Activated T-cell treated with anti-CD3 and anti-CD28 coated beads, Interleukin-2, amount 50 U/mL, for 4 hours (primary cell): ENCODE results near the gene STEAP1B. TPM values are rescaled to one million over a fixed set of nuclear protein-coding genes. Genes with fewer than 3 reads are reported as not detected.
A peak's percentile ranks its signal among the peaks of the same experiment; 100 is the strongest.
"Not testable (repeated sequence)": the region's sequence is repeated elsewhere in the genome, so short reads cannot be mapped to it uniquely, and the experiment has no call there.

Source experiments
- ATAC-seq, 2 donors: fragments of 200-7000 bp; cut with Tn5 transposase; one replicate each; pipeline ENCODE4 v1.10.0; 2021
- DNase-seq: peaks from one replicate; pipeline ENCODE4 v3.0.0-alpha.2; 2020
- H3K27me3 Mint-ChIP-seq: one replicate; pipeline ENCODE4 v1.8.0; 2021; ENCODE audit warnings: low read depth, mixed read lengths
- H3K36me3 Mint-ChIP-seq: one replicate; pipeline ENCODE4 v1.8.0; 2022; ENCODE audit warnings: mixed read lengths; ENCODE audit not compliant: insufficient read depth
- H3K4me1 Mint-ChIP-seq: one replicate; pipeline ENCODE4 v1.8.0; 2021; ENCODE audit warnings: low read depth, mixed read lengths
- H3K4me3 Mint-ChIP-seq: one replicate; pipeline ENCODE4 v1.8.0; 2021; ENCODE audit warnings: mild to moderate bottlenecking, moderate library complexity, mixed read lengths
- H3K9me3 Mint-ChIP-seq: one replicate; pipeline ENCODE4 v1.8.0; 2021; ENCODE audit warnings: mixed read lengths
- total RNA-seq, 3 donors: library from RNA; stranded (reverse); gene quantifications; one replicate each; pipeline ENCODE4 v1.2.1, GENCODE V29; 2021

The STEAP1B gene
- total RNA-seq, 3 donors from 2014 or later, result 0.20 to 0.33 (median 0.24) TPM

DNA sequence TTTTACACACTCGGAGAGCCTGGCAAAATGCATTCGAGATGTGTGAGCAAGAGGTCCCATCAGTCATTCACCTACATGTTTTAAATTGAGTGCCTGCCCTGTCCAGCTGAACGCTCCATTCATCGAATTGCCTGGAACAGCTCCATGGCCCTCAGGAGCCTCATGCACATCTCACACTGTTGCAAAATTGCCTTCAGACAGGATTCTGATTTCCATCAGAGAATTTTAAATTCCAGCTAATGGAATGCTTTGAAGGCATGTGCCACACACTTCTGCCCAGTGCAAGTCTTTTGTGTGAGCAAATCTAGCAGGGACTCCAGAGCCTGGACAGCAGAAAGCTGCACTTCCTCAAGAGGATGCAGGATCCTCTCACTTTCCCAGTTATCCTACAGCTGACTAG is 17.0 kb upstream of the STEAP1B start:
- ATAC-seq, H3K9me3 Mint-ChIP-seq, H3K36me3 Mint-ChIP-seq, DNase-seq, H3K4me3 Mint-ChIP-seq, H3K4me1 Mint-ChIP-seq, H3K27me3 Mint-ChIP-seq: not testable (repeated sequence)

DNA sequence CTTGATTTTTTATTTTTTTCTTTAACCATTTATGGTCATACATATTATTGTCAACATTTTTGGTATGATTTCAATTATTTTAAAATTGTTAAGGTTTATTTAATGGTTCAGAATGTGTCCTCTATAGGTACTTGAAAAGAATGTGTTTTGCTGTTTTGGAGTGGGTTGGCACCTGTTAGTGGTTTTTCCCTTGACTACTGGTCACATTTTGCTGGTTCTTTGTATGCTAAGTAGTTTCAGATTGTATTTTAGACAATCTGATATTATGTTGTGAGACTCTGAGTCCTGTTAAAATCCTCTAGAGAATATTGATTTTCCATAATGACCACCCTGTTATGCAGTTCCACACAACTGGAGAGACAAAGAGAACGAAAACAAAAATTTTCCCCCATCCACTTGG is 15.0 kb upstream of the STEAP1B start:
- not testable (repeated sequence) for H3K9me3 Mint-ChIP-seq, ATAC-seq, H3K4me3 Mint-ChIP-seq, H3K36me3 Mint-ChIP-seq, H3K27me3 Mint-ChIP-seq, DNase-seq, H3K4me1 Mint-ChIP-seq

DNA sequence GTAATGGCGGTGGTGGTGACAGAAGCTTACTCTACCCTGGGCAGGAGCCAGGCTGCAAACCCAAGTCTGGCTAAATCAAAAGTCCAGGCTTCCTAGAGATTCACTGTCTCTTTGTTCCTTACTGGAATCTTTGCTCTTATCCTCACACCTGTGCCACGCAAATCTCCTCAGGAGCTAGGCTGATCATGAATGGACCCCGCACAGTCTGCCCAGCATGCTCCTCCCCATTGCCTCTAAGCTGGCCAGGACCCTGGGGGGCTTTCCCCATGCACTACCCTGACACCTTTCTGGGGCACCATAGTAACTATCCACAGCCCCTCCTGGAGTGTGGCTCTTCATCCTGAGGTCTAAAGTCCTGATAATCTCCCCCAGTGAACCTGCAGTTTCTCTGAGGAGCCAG is 7.3 kb upstream of the STEAP1B start:
- not testable (repeated sequence) for H3K4me1 Mint-ChIP-seq, H3K36me3 Mint-ChIP-seq, H3K4me3 Mint-ChIP-seq, DNase-seq, ATAC-seq, H3K9me3 Mint-ChIP-seq
- H3K27me3 Mint-ChIP-seq, result peaks cover 15% of the 10 kb centered on the region

GRCh38 chr7:22506316-22507020 is 6.5 kb upstream of the STEAP1B start:
- H3K4me3 Mint-ChIP-seq, ATAC-seq, DNase-seq, H3K36me3 Mint-ChIP-seq, H3K4me1 Mint-ChIP-seq, H3K9me3 Mint-ChIP-seq: not testable (repeated sequence)
- H3K27me3 Mint-ChIP-seq, result peaks cover 15% of the 10 kb centered on the region

DNA sequence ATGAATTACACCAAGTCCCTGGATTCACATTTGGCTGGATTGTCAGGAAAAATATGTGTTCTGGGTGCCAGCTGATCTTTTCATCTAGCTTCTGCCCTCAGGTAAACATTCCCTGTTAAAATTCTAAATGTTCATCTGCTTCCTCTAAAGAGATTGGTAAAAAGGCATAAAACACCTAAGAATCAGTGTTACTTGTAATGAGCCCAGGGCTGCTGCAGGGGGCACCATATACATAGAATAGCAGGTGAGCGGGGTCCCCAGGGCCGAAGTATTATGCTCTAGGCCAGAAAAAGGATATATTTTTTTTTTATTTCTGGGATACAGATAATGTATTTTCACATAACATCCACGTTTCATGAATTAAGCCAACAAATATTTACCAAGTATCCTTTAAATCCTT is 4.5 kb upstream of the STEAP1B start:
- DNase-seq, H3K36me3 Mint-ChIP-seq, H3K9me3 Mint-ChIP-seq, ATAC-seq, H3K4me1 Mint-ChIP-seq, H3K4me3 Mint-ChIP-seq: not testable (repeated sequence)
- H3K27me3 Mint-ChIP-seq, result peaks cover 23% of the 10 kb centered on the region

DNA sequence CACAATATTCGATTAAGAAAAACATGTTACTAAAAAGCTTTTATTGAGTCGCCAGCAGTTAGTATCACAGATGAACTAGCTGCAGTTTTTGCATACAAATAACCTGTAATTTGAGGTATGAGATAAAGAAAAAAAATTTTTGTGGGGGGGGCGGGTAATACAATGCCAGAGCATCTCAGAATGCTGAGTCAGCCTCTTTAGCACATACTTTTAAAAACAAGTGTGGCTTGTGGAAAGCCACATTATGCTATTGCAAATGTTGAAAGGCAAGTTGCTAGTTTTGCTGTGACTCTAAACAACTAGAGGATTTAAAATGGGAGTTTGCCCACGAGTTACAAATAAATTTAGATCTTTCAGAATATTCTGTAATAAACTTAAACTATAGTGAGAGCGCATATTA is 2.1 kb upstream of the STEAP1B start:
- H3K4me3 Mint-ChIP-seq, H3K36me3 Mint-ChIP-seq, ATAC-seq, H3K9me3 Mint-ChIP-seq, DNase-seq, H3K4me1 Mint-ChIP-seq: not testable (repeated sequence)
- peaks cover 32% of the 10 kb centered on the region for H3K27me3 Mint-ChIP-seq

DNA sequence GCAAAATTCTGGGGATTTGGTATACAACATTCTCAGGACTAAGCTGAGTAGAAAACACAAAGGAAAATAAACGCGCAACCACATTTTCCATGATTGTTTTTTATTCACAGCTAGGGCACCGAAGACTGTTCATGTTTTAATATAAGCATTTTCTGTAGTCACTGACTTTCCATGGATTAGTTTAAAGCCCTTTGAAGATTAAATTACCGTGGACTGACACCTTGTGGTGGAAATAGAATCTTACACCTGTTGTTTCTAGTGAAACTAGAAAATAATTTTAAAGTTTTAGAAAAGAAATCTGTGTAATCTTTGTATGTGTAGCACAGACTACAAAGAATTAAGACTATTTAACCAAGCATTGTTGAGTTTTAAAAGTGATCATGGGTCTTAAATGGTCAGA is 1.3 kb upstream of the STEAP1B start:
- peaks cover 32% of the 10 kb centered on the region for H3K27me3 Mint-ChIP-seq
- H3K9me3 Mint-ChIP-seq, H3K4me1 Mint-ChIP-seq, H3K4me3 Mint-ChIP-seq, ATAC-seq, DNase-seq, H3K36me3 Mint-ChIP-seq: not testable (repeated sequence)

DNA sequence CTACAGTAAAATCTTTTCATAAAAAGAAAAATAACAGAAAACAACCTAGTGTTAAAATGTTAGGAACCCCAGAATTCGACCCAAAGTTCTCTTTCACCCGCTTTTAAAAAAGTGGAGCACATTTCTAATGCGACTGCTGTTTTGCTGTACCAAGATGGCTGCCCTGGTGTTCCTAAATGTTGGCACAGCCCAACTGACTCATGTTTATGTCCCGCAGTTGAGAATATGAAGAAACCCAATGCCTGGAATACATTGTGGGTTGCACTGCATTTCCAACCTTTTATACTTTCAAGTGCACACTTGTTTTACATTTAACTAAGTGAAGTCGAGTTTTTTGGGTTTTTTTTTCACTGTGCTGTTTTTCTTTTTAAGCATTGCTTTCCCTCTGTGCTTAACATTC is 944 bp downstream of the STEAP1B start:
- Mint-ChIP-seq H3K4me3 (no peak overlapping the region), H3K4me1 (peaks cover 5% of the 10 kb centered on the region), H3K36me3 (no peaks in the 10 kb centered on the region), H3K9me3 (no peaks in the 10 kb centered on the region), H3K27me3 (peaks cover 30% of the 10 kb centered on the region)
- no peak for DNase-seq
- ATAC-seq, result no peak

GRCh38 chr7:22496912-22497311 is 3.1 kb downstream of the STEAP1B start:
- H3K4me3 Mint-ChIP-seq, H3K9me3 Mint-ChIP-seq, DNase-seq, H3K36me3 Mint-ChIP-seq, H3K4me1 Mint-ChIP-seq, ATAC-seq: not testable (repeated sequence)
- peaks cover 29% of the 10 kb centered on the region for H3K27me3 Mint-ChIP-seq

GRCh38 chr7:22496296-22496888 is 3.6 kb downstream of the STEAP1B start:
- ATAC-seq, DNase-seq, H3K9me3 Mint-ChIP-seq, H3K4me3 Mint-ChIP-seq, H3K4me1 Mint-ChIP-seq, H3K36me3 Mint-ChIP-seq: not testable (repeated sequence)
- peaks cover 29% of the 10 kb centered on the region for H3K27me3 Mint-ChIP-seq

DNA sequence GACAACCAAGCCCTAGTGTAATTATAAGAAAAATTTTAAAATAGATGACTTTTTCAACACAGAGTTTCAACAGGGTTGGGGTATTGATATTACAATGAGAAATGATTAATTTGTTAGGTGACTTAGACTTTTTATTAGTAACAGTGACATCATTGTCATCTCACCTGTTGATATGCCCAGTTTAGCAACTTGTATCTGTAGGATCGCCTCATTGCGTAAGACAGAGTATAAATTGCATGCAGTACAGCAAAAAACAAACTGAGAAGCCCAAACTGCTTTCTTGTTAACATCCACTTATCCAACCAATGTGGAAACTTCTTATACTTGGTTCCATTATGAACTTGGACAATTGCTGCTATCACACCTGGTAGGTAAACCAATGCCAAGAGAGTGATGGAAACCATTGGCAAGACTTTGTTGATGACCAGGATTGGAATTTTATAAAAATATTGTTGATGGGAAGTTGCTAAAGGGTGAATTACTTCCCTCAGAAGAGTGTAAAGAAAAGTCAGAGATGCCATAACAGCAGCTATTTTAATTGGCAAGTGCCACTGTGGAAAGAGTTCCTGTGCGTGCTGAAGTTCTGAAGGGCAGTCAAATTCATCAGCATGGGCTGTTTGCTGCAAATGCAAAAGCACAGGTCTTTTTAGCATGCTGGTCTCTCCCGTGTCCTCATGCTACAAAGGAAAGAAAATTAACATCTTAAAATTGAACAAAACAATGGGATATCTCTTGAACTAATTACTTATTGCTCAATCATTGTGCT is 6.6 kb downstream of the STEAP1B start:
- H3K36me3 Mint-ChIP-seq, H3K4me3 Mint-ChIP-seq, ATAC-seq, H3K4me1 Mint-ChIP-seq, H3K9me3 Mint-ChIP-seq, DNase-seq: not testable (repeated sequence)
- H3K27me3 Mint-ChIP-seq, result peaks cover 20% of the 10 kb centered on the region

- ATAC-seq (peak; percentile 52 to 75), DNase-seq (peak; percentile 46)
- peaks cover 16% of the 10 kb centered on the region for H3K27me3 Mint-ChIP-seq
- H3K9me3 Mint-ChIP-seq, result no peaks in the 10 kb centered on the region
- H3K4me3 Mint-ChIP-seq, result no peak overlapping the region
- H3K36me3 Mint-ChIP-seq, result no peaks in the 10 kb centered on the region
- no peaks in the 10 kb centered on the region for H3K4me1 Mint-ChIP-seq
Observed at GRCh38 chr7:22488643-22489462, 11.1 kb downstream of the STEAP1B start.

- Mint-ChIP-seq H3K27me3 (peaks cover 14% of the 10 kb centered on the region), H3K4me3 (no peak overlapping the region), H3K4me1 (no peaks in the 10 kb centered on the region), H3K9me3 (no peaks in the 10 kb centered on the region), H3K36me3 (no peaks in the 10 kb centered on the region)
- ATAC-seq (no peak), DNase-seq (no peak)
Observed at GRCh38 chr7:22487978-22488642, 11.9 kb downstream of the STEAP1B start.

DNA sequence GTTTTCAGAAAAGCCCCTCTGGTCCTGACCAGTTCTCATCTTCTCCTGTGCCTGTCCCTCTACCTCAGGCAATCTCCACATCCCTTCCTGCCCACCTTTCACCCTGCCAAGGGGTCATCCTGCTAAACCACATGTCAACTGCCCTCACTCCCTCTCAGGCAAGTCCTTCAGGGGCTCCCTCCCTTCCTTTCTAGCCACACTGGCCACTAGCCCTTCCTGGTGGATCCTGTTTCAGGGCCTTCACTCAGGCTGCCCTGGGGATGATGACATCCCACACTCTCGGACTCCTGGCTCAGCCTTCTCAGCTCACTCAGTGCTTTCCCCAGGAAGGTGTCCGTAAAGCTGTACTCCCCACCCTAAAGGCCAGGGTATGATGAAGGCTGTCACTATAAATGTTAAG is 13.4 kb downstream of the STEAP1B start:
- Mint-ChIP-seq H3K36me3 (no peaks in the 10 kb centered on the region), H3K27me3 (peaks cover 14% of the 10 kb centered on the region), H3K4me1 (no peaks in the 10 kb centered on the region), H3K4me3 (no peak overlapping the region), H3K9me3 (no peaks in the 10 kb centered on the region)
- DNase-seq (no peak), ATAC-seq (no peak)
